ENCODE measurements around the gene PRPF38A. TPM values are rescaled to one million over a fixed set of nuclear protein-coding genes. Genes with fewer than 3 reads are reported as not detected.

Gene PRPF38A
- total and polyA plus RNA-seq, 7 experiments from 2014 or later: 34.7 to 98.7 (median 70.2) TPM

DNA sequence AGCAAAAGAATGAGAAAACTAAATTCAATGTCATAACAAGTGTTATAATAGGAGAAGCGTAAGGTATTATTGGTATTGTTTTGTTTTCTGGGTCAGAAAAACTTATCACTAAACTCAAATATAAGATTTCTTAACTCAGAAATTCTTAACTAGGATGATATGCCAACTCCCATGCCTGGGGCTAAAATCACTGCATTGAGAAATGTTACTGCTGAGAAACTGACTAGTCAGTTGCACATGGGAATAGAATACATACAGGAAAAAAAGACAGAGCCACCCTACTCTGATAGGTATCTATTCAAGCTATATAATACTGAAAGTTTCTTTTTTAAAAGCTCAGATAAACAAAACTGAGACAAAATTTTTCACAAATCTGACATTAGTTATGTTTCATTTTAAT lies 56.3 kb downstream of the PRPF38A start:
- POLR2A ChIA-PET: no interaction called here
- DNase-seq: no peak
- Mint-ChIP-seq H3K4me3 (no peak overlapping the region), H3K27me3 (no peaks in the 10 kb centered on the region), H3K9me3 (no peaks in the 10 kb centered on the region), H3K27ac (peak overlapping the region in 1 of 9 donors; percentile 21), H3K4me1 (peaks cover 0 to 4% (median 0%) of the 10 kb centered on the region in 7 donors), H3K36me3 (peaks cover 0 to 37% (median 17%) of the 10 kb centered on the region in 5 donors)
- H3K27me3 ChIP-seq (ENCODE audit: control insufficient read depth in 2 of 2, insufficient read depth in 2 of 2, low read length in 2 of 2): no peaks in the 10 kb centered on the region
- H3K9me3 ChIP-seq (ENCODE audit: control insufficient read depth in 2 of 3, low read length in 3 of 3): no peaks in the 10 kb centered on the region
- H3K27ac ChIP-seq (ENCODE audit: low read depth, low read length): no peak overlapping the region
- no peak overlapping the region for H3K4me3 ChIP-seq (ENCODE audit: low read length)
- CTCF ChIA-PET: interaction anchor here (0.7 to 0.9 kb wide), 2 partner anchors 44 to 206 kb away, joined by 3 read pairs; no protein-coding TSS in a partner anchor
- intact Hi-C loops (cut with micrococcal nuclease): no loop called here
- H3K4me1 ChIP-seq (ENCODE audit: control insufficient read depth in 2 of 2, insufficient read depth in 2 of 2, low read length in 2 of 2): no peaks in the 10 kb centered on the region
- no peak for ATAC-seq
- H3K36me3 ChIP-seq (ENCODE audit: control insufficient read depth in 2 of 3, insufficient read depth in 3 of 3, low read length in 3 of 3): peaks cover 0 to 9% (median 7%) of the 10 kb centered on the region in 3 experiments

DNA sequence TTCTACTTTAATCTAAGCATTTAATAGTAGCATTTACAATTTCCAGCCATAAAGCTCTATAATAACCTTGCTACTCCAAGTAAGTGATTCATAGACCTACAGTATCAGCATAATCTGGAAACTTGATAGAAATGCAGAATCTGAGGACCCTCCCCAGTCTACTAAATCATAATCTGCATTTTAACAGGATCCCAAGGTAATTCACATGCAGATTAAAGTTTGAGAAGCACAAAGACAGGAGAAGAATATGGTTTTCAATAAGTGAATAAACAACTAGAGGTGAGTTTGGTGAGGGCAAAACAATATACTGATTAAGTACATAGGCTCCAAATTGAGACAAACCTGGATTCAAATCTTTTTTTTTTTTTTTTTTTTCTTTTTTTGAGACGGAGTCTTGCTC lies 57.4 kb downstream of the PRPF38A start:
- peak overlapping the region in 2 of 9 donors; percentile 16 to 38 for H3K27ac Mint-ChIP-seq
- peaks cover 0 to 4% (median 0%) of the 10 kb centered on the region in 7 donors for H3K4me1 Mint-ChIP-seq
- H3K36me3 ChIP-seq (ENCODE audit: control insufficient read depth in 2 of 3, insufficient read depth in 3 of 3, low read length in 3 of 3): peaks cover 0 to 9% (median 7%) of the 10 kb centered on the region in 3 experiments
- no peaks in the 10 kb centered on the region for H3K9me3 ChIP-seq (ENCODE audit: control insufficient read depth in 2 of 3, low read length in 3 of 3)
- intact Hi-C loops (cut with micrococcal nuclease): no loop called here
- H3K27me3 ChIP-seq (ENCODE audit: control insufficient read depth in 2 of 2, insufficient read depth in 2 of 2, low read length in 2 of 2): no peaks in the 10 kb centered on the region
- CTCF ChIA-PET: no interaction called here
- no peaks in the 10 kb centered on the region for H3K9me3 Mint-ChIP-seq
- H3K4me3 ChIP-seq (ENCODE audit: low read length): no peak overlapping the region
- ATAC-seq (no peak), DNase-seq (no peak)
- no peak overlapping the region for H3K4me3 Mint-ChIP-seq
- no peaks in the 10 kb centered on the region for H3K4me1 ChIP-seq (ENCODE audit: control insufficient read depth in 2 of 2, insufficient read depth in 2 of 2, low read length in 2 of 2)
- POLR2A ChIA-PET: no interaction called here
- peaks cover 0 to 35% (median 13%) of the 10 kb centered on the region in 5 donors for H3K36me3 Mint-ChIP-seq
- no peaks in the 10 kb centered on the region for H3K27me3 Mint-ChIP-seq
- no peak overlapping the region for H3K27ac ChIP-seq (ENCODE audit: low read depth, low read length)

DNA sequence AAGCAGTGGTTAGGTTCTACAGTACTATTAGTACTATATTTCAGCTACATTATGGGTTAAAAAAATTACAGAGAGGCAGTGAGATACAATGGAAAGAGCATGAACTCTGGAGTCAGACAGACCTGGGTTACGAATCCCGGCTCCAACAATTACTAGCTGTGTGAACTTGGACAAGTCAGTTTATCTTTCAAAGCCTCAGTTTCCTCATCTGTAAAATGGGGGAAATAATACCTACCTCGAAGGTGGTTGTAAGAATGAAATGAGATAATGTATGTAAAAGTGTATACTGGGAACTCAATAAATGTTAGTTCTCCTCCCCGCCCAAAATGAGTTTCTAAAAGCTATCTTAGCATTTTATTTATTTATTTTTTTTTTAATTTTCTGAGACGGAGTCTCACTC lies 59.5 kb downstream of the PRPF38A start:
- intact Hi-C loops (cut with micrococcal nuclease): no loop called here
- Histone ChIP-seq H3K27me3 (ENCODE audit: control insufficient read depth in 2 of 2, insufficient read depth in 2 of 2, low read length in 2 of 2) (no peaks in the 10 kb centered on the region), H3K4me3 (ENCODE audit: low read length) (no peak overlapping the region), H3K9me3 (ENCODE audit: control insufficient read depth in 2 of 3, low read length in 3 of 3) (no peaks in the 10 kb centered on the region), H3K36me3 (ENCODE audit: control insufficient read depth in 2 of 3, insufficient read depth in 3 of 3, low read length in 3 of 3) (peaks cover 0 to 9% (median 7%) of the 10 kb centered on the region in 3 experiments), H3K27ac (ENCODE audit: low read depth, low read length) (no peak overlapping the region), H3K4me1 (ENCODE audit: control insufficient read depth in 2 of 2, insufficient read depth in 2 of 2, low read length in 2 of 2) (no peaks in the 10 kb centered on the region)
- peak overlapping the region in 1 of 9 donors; percentile 41 for H3K27ac Mint-ChIP-seq
- H3K27me3 Mint-ChIP-seq: no peaks in the 10 kb centered on the region
- ATAC-seq: no peak
- no peak overlapping the region for H3K4me3 Mint-ChIP-seq
- POLR2A ChIA-PET: interaction anchor here (0.6 to 0.8 kb wide), 3 partner anchors 11 to 129 kb away, joined by 3 to 5 read pairs (median 3); no protein-coding TSS in a partner anchor
- no peaks in the 10 kb centered on the region for H3K9me3 Mint-ChIP-seq
- H3K36me3 Mint-ChIP-seq: peaks cover 0 to 27% (median 12%) of the 10 kb centered on the region in 5 donors
- H3K4me1 Mint-ChIP-seq: peaks cover 0 to 11% (median 4%) of the 10 kb centered on the region in 7 donors
- DNase-seq: no peak
- CTCF ChIA-PET: interaction anchor here (2.5 kb wide), 1 partner anchor 11 kb away, joined by 12 read pairs; no protein-coding TSS in a partner anchor

DNA sequence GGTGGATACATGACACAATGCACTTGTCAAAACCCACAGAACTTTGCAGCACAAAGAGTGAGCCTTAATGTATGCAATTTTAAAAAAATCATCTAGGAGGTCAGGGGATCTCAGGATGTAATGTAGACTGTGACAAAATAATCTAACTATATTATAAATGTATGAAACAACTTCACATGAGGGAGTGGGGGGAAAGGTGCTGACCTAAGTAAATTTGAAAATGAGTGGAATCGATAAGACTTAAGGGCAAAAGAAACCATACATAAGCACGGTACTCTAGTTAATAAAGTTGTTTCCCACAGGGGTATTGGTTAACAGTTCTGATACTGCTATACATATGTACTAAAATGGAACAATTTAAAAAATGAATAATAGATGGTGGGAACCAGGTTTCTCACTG lies 64.7 kb downstream of the PRPF38A start:
- H3K27me3 ChIP-seq (ENCODE audit: control insufficient read depth in 2 of 2, insufficient read depth in 2 of 2, low read length in 2 of 2): no peaks in the 10 kb centered on the region
- ChIA-PET CTCF (no interaction called here), POLR2A (no interaction called here)
- H3K9me3 ChIP-seq (ENCODE audit: control insufficient read depth in 2 of 3, low read length in 3 of 3): no peaks in the 10 kb centered on the region
- no peak for DNase-seq
- Mint-ChIP-seq H3K4me1 (peaks cover 0 to 15% (median 12%) of the 10 kb centered on the region in 7 donors), H3K9me3 (no peaks in the 10 kb centered on the region), H3K4me3 (no peak overlapping the region), H3K36me3 (peaks cover 3 to 48% (median 19%) of the 10 kb centered on the region in 5 donors), H3K27me3 (no peaks in the 10 kb centered on the region), H3K27ac (no peak overlapping the region)
- ATAC-seq: no peak
- no peak overlapping the region for H3K27ac ChIP-seq (ENCODE audit: low read depth, low read length)
- H3K36me3 ChIP-seq (ENCODE audit: control insufficient read depth in 2 of 3, insufficient read depth in 3 of 3, low read length in 3 of 3): peaks cover 0 to 4% (median 0%) of the 10 kb centered on the region in 3 experiments
- no peaks in the 10 kb centered on the region for H3K4me1 ChIP-seq (ENCODE audit: control insufficient read depth in 2 of 2, insufficient read depth in 2 of 2, low read length in 2 of 2)
- intact Hi-C loops (cut with micrococcal nuclease): no loop called here
- no peak overlapping the region for H3K4me3 ChIP-seq (ENCODE audit: low read length)

Other genes with a start within 250 kb of the PRPF38A start
- gene CC2D1B, start 38.4 kb upstream of the PRPF38A start, total RNA-seq: 10 to 100 TPM; 44.5 to 91.2 (median 58.3) TPM
- 10 to 100 TPM in 1 of 2 donors, 1 to 10 TPM in 1; 5.2 to 16.7 TPM for gene CC2D1B, start 38.4 kb upstream of the PRPF38A start, polyA plus RNA-seq
- 10 to 100 TPM in 1 of 5 experiments, 1 to 10 TPM in 3, under 1 TPM in 1; 0.97 to 25.2 (median 1.3) TPM for gene ORC1, start 179 bp upstream of the PRPF38A start, total RNA-seq
- under 1 TPM in 1 of 2 donors, not detected in 1; 0.74 TPM for gene ORC1, start 179 bp upstream of the PRPF38A start, polyA plus RNA-seq
- 100 to 1,000 TPM in 4 of 5 experiments, 10 to 100 TPM in 1; 80.4 to 169 (median 139) TPM for gene TUT4, start 148.5 kb downstream of the PRPF38A start, total RNA-seq
- gene TUT4, start 148.5 kb downstream of the PRPF38A start, polyA plus RNA-seq: 10 to 100 TPM; 32.8 to 50.4 TPM
- 10 to 100 TPM; 14.8 to 32.8 (median 29.2) TPM for gene GPX7, start 197.8 kb downstream of the PRPF38A start, total RNA-seq
- 10 to 100 TPM; 46.0 to 51.6 TPM for gene GPX7, start 197.8 kb downstream of the PRPF38A start, polyA plus RNA-seq
- 10 to 100 TPM; 12.0 to 87.1 (median 49.8) TPM for gene SHISAL2A, start 228.6 kb downstream of the PRPF38A start, total RNA-seq
- gene SHISAL2A, start 228.6 kb downstream of the PRPF38A start, polyA plus RNA-seq: 1 to 10 TPM; 6.8 to 6.9 TPM